ENCODE data around the gene MIP.
"Not testable (repeated sequence)": the region's sequence is repeated elsewhere in the genome, so short reads cannot be mapped to it uniquely, and the experiment has no call there.

Gene MIP

DNA sequence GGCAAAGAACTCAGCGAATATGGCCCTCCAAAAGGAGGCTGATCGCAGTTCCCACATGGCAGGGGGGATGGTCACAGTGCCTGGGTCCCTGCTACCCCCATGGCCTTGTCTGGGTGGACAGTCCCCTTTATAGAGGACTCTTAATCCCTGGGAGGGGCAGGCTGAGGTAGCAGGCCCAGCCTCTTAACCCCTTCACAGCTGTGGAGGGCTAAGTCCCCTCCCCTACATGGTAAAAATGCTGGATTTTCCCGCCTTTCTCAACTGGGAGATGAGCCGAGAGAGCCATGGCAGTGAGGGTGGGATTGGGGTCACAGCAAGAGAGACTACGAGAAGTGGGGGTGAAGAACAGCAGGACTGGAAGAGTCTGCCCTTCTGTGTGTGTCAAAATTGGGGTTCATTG, at the start of gene MIP:
MIP (minus strand) TSS at position 101 of the 400 bp plus-strand sequence; CDS start at position 57, 44 bp downstream.
- DNase-seq, result no peak

DNA sequence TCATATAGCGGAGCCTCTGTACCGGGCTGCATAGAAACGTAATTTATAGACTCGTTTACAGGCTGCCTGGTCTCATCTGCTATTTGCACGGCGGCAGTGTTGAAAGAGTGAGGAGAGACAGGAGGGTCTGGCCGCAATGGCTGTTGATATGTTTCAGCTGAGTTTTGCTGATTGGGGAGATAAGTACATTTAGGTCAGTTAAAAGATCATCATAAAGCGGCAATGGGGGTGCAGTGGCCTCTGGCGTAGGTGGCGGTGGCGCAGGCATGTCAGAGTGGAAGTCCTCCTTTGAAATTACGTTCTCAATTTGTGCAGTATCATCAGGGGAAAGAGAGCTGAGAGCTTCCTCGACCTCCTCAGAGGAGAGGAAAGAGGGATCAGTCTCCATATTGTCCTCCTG, 45.4 kb upstream of the MIP start:
- not testable (repeated sequence) for DNase-seq

DNA sequence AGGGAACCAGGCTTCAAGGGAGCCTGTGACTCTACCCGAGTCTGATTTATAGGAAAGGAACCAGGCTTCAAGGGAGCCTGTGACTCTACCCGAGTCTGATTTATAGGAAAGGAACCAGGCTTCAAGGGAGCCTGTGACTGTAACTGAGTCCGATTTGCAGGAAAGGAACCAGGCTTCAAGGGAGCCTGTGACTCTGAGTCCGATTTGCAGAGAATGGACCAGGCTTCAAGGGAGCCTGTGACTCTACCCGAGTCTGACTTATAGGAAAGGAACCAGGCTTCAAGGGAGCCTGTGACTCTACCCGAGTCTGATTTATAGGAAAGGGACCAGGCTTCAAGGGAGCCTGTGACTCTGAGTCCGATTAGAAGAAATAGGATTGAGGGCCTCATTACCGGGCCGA, 45.0 kb upstream of the MIP start:
- DNase-seq, result not testable (repeated sequence)

DNA sequence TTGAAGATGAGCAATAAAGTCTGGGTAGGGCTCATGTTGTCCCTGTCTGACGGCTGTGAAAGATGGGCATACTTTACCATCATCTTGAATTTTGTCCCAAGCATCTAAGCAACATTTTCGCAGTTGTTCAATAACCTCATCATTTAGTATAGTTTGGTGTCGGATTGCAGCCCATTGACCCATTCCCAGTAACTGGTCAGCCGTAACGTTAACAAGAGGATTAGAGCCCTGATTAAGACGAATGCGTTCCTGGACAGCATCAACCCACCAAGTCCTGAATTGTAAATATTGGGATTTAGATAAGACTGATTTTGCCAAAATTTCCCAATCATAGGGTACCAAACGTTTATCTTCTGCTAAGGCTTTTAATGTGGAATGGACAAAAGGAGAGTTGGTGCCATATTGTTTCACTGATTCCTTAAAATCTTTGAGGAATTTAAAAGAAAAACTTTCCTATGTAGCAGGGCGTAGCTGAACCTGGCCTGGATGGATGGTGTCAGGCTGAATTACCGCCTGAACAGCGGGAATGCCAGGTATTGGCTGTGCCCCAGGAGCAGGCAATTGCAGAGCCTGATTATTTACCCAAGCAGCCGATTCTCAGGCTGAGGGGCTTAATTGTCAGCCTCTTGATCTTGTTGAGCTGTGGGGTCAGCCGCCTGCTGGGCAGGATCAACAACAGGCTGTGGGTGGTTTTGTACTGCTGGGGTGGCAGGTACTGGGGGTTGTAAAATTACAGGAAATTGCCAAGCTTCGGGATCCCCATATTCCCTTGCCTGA, 43.9 kb upstream of the MIP start:
- peak; percentile 9 for DNase-seq

DNA sequence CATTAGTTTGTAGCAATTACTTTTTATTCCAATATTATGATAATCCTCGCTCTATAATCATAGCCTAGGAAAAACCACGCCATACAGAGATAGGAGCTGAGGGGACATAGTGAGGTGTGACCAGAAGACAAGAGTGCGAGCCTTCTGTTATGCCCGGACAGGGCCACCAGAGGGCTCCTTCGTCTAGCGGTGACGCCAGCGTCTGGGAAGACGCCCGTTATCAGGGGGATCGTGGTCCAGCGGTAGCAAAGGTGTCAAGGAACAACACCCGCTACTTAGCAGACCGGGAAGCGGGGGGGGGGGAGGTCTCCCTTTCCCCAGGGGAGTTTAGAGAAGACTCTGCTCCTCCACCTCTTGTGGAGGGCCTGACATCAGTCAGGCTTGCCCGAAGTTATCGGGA, 42.2 kb upstream of the MIP start:
- DNase-seq, result not testable (repeated sequence)

DNA sequence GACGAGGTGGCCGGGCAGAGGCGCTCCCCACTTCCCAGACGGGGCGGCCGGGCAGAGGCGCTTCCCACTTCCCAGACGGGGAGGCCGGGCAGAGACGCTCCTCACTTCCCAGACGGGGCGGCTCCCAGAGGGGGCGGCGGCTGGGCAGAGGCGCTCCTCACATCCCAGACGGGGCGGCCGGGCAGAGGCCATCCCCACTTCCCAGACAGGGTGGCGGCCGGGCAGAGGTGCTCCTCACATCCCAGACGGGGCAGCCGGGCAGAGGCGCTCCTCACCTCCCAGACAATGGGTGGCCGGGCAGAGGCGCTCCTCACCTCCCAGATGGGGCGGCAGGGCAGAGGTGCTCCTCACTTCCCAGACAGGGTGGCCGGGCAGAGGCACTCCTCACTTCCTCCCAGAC, 40.0 kb upstream of the MIP start:
- DNase-seq, result not testable (repeated sequence)

DNA sequence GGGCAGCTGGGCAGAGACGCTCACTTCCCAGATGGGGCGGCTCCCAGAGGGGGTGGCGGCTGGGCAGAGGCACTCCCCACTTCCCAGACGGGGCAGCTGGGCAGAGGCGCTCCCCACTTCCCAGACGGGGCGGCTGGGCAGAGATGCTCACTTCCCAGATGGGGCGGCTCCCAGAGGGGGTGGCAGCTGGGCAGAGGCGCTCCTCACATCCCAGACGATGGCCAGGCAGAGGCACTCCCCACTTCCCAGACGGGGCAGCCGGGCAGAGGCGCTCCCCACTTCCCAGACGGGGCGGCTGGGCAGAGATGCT, 39.6 kb upstream of the MIP start:
- DNase-seq, result not testable (repeated sequence)

DNA sequence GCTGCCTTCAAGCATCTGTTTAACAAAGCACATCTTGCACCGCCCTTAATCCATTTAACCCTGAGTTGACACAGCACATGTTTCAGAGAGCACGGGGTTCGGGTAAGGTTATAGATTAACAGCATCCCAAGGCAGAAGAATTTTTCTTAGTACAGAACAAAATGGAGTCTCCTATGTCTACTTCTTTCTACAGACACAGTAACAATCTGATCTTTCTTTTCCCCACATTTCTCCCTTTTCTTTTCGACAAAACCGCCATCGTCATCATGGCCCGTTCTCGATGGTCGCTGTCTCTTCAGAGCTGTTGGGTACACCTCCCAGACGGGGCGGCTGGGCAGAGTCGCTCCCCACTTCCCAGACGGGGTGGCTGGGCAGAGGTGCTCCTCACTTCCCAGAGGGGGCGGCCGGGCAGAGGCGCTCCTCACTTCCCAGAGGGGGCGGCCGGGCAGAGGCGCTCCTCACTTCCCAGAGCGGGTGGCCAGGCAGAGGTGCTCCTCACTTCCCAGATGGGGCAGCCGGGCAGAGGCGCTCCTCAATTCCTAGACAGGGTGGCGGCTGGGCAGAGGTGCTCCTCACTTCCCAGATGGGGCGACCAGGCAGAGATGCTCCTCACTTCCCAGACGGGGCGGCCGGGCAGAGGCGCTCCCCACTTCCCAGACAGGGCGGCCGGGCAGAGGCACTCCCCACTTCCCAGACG, 39.1 kb upstream of the MIP start:
- not testable (repeated sequence) for DNase-seq

DNA sequence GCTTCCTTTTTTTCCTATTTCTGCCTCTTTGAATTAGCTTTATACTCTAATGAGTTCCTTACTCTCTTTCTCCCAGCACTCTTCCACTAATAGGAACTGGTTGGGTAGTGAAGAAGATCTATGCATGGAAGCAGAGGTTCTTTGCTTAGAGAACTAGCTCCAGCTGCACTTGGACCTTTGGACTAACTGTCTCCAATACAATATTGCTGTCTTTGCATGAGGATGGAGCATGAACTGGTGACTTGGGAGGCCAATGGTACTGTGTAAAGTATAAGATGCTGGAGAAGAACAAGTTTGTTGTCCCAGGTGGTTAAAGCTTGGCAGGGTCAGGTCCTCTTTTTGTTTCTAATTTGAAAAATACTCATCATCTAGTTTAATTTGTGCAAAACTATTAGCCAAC, 35.9 kb upstream of the MIP start:
- no peak for DNase-seq

DNA sequence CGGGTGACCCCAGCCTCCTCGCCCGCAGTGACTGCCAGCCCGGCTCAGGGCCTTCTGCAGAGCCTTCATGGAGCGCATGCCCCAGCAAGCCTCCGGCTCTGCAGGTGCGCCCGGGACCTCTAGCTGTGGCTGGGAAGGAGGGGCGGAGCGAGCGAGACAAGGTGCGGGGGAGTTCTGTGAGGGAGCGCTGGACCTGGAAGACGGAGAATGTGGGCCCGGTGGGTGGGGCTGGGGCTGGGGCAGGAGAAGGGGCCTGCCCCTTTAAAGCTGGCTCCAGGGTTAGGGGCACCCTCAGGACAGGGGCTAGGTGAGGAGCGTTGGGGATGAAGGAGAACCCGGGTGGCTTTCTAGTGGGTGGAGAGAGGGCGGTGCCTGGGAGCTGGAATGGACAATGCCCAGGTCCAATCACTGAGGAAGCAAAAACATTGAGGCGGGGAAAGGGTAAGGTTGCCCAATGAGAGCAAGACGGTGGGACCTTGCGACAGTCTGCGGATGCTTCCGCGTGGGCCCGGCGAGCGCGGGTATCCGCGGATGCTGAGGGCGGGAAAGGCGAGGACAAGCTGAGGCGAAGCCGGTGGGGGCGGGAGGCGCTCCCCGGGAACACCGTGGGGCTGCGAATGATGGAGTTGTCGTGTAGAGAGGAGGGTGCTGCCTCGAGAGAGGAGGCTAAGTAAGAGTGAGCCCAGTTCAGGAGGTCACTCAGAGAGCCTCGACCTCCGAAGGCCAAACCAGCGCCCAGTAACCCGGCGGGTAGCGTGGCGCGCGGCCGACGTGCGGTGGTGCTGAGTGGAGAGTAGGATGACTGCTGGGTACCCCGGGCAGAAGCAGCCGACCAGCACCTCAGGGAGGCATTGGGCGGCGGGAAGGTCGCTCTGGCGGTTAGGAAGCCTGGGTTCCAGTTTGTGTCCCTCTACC, 33.8 kb upstream of the MIP start, which contains the start of gene GLS2:
GLS2 (minus strand) TSS at position 121 of the 915 bp plus-strand sequence; CDS start at position 78, 43 bp downstream.
- peak; percentile 67 for DNase-seq

DNA sequence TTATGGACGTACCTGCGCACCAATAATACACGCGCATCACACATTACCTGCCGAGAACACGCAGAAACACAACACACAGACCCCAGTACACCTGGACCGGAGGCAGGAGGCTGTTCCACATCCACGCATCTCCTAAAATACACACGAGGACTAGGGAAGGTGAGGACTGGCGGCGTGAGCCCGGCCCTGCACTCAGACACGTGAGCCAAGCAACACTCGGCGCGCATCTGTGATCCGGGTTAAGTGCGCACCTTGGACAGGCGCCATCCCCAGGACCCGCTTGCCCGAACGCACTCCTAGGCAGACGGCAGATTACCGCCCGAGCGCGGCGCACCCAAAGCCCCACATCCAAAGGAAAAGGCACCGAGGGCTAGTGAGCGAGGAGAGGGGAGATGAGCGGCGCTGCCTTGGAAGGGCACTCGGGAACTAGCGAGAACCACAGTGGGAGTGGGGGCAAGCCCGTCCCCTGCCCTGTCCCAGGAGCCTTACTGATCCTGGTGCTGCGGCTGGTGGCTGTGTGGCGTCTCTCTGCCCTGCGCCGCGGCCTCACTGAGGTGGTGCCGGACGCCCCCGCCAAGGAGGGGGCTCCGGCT, 33.1 kb upstream of the MIP start:
- DNase-seq, result peak; percentile 19

DNA sequence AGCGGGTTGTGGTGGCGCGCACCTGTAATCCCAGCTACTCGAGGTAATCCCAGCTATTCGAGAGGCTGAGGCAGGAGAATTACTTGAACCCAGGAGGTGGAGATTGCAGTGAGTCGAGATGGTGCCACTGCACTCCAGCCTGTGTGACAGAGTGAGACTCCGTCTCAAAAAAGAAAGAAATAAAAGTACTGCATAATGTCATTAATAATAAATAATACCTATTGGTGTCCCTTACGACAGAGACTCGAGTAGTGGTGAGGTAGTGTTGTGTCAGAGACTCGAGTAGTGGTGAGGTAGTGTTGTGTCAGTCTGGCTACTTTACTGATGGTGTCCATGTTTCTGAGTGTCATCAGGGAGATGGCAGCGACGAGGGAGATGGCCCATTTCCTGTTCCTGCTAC, 32.2 kb upstream of the MIP start:
- DNase-seq, result no peak

DNA sequence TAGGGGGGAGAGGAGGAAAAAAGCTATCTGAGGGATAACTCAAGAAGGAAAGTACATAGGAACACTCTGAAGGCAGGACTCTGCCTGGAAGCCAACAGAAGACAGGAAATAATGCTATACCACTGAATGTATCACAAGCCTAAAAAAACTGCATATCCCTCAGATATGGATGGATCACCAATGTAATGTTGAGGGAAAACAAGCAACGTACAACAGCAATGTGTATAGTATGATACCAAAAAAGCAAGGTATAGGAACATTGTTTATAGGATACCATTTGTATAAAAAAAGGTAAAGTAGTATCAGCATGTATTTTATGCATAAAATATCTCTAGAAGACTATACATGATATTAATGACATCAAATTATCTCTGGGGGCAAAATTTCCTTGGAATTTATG, 30.1 kb upstream of the MIP start:
- DNase-seq, result no peak

DNA sequence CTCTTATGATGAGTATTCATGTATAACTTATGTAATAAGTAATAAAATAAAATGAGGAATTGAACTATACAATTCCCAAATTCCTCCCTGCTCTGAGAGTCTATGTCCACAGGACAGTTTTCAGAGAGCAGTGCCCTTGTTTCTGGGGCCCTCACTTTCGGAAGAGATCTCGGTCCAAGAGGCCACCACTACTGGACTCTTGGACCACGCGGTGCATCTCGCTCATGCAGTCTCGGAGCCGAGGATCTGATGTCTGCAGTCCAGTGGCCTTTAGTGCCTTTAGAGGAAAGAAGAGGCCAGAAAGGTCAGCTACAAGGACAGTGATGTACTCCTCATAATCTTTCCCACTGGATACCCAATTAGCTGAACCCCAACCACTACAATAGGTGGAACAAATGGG, 25.2 kb upstream of the MIP start:
- no peak for DNase-seq

DNA sequence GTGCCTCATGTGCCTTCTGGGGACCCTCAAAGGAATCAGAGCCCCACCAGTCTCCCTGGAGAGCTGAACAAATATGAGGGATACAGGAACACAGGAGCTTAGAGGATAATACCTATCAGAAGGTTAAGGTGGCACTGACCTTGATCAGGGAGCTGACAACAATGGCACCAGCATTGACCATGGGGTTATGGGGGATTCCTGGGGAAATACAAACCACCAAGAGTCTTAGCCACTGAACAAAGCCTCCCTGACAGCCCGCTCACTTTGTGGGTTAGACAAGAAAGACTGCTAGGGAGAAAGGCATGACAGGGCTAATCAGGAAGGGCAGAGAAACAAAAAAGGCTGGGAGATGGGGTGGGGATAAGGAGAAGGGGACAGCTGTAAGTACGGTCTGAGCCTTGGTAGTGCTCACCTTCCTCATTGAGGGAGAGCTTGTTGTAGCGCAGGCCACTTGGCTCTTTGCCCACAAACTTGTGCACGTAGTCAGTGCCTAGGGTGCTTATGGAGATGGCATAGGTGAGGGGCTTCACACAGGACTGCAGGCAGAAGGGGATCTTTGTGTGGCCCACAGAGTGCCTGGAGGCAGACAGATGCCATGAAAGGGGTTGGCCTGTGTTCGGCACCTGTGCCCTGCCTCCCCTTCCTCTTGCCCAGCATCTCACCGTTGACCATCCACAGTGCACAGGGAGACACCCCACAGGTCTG, 23.2 kb upstream of the MIP start:
- no peak for DNase-seq

DNA sequence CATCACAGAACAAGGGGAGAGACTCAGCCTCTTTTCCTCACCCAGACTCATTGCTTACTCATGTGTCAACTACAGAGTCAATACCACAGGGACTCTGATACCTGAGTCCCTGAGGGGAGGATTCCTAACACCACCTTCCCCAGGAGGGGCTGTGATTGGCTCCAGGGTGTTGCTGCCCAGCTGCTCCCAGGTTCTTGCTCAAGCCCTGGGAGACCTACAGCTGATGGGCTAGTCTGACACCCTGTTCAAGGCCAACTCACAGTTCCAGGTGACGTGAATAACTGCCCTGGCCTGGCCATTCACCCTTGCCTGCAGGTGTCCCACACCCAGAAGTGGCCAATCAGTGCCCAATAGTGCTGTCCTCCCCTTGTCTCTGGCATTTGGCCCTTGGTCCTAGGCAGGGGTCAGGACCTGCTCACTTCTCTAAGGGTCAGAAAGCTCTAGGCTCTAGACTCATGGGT, 22.5 kb upstream of the MIP start:
- no peak for DNase-seq

DNA sequence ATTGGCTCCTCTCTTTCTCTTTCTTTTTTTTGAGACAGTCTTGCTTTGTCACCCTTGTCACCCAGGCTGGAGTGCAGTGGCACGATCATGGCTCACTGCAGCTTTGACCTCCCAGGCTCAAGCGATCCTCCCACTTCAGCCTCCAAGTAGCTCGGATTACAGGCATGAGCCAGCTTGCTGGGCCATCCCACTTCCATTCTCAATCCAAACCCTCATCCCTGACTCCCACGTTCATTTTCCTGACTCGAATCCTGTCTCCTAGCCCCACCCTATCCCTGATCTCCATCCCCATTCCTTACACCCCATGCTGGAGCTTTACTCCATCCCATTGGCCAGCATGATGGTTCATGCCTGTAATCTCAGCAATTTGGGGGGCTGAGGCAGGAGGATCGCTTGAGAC, 21.7 kb upstream of the MIP start:
- no peak for DNase-seq

DNA sequence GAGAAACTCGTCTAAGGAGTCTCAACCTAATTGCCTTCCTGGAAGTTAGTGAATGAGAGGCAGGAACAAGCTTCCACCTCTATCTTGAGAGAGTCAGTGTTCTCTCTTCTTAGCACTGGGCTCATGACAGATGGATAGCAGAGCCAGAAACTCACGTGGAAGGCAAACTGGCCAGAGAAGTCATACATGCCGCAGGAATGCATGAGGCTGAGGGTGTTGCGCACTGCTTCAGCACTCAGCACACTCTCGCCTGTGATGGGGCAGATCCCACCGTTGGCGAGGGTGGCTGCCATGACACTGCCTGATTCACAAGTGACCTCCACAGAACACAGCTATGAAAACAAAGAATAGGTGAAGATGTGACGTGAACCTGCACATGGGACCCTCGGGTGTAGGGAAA, 19.9 kb upstream of the MIP start:
- no peak for DNase-seq

DNA sequence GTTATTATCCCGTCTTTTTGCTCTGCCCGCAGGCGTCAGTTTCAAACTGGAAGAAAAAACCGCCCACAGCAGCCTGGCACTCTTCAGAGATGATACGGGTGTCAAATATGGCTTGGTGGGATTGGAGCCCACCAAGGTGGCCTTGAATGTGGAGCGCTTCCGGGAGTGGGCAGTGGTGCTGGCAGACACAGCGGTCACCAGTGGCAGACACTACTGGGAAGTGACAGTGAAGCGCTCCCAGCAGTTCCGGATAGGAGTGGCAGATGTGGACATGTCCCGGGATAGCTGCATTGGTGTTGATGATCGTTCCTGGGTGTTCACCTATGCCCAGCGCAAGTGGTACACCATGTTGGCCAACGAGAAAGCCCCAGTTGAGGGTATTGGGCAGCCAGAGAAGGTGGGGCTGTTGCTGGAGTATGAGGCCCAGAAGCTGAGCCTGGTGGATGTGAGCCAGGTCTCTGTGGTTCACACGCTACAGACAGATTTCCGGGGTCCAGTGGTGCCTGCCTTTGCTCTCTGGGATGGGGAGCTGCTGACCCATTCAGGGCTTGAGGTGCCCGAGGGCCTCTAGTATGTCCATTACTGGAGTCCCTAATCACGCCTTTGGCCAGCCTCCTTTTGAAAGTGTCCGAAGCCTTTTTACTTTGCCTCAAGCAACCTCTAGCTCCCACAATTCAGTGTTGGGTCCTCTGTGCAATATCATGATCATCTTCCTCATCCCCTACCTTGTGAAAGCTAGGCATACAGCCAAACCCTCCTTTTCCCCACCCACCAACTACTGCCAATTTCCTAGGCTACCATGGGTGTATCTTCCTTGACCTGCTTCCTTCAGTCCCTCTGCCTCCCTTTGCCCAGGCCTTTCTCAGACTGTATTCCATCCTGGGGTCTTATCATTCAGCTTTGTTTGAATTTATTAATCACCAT, 14.8 kb upstream of the MIP start:
- no peak for DNase-seq

DNA sequence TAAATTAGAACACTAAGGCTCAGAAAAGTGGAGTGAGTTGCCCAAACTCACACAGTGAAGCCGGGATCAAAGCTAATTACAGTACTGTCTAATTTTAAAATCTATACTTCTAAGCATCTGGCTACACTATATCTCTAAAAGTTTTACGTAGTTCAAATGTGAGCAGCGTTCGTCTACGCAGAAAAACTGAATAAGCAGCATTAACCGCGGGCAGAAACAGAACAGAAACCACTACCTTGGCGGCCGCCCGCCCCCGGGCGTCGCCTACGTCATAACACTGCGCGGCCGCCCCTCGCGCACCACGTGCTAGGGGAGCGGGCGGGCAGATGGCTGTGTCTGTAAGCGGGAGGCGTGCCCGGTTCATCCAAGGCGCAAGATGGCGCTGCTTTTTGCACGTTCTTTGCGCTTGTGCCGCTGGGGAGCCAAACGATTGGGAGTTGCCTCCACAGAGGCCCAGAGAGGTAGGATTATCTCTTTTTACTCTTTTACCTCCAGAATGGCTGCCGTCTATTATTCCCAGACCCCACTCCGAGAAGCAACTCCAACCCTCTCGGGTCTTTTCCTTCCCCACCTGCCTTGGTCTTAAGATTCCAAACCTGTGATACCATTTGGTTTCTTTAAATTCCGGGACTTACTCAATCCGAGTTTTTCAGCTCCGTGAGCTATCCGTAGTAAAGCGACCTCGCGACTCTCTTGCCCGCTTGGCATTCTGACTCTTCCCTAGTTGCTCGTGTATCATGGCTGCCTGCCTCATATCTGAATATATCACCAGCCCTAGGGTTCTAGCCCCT, 14.0 kb upstream of the MIP start, which contains the start of gene SPRYD4:
SPRYD4 (plus strand) TSS at position 363 of the 791 bp plus-strand sequence; CDS start at position 377, 14 bp downstream.
- peak; percentile 78 for DNase-seq

Data from DMS79 treated with DMSO at 0.1 percent for 48 hours (cell line).